Cardiac muscle cell (in vitro differentiated cells and primary cell): Measurements from ENCODE around the gene MYRF. TPM values are rescaled to one million over a fixed set of nuclear protein-coding genes. Genes with fewer than 3 reads are reported as not detected.

Experiments used
- DNase-seq, 2 donors: peaks; one replicate each; pipeline versions ENCODE4 v3.0.0 to v3.0.0-alpha.2; 2010 to 2017; ENCODE audit warnings: low read depth in 1 of 2, low spot score in 1 of 2
- H3K27ac ChIP-seq: fragments of 200-600 bp; sonication (generic); 2 replicates; pipeline ENCODE4 v1.5.1; 2016
- H3K27me3 ChIP-seq: fragments of 200-600 bp; sonication (generic); 2 replicates; pipeline ENCODE4 v1.6.0; 2016; ENCODE audit warnings: control low read depth
- H3K36me3 ChIP-seq: fragments of 200-600 bp; sonication (generic); 2 replicates; pipeline ENCODE4 v1.5.1; 2016; ENCODE audit warnings: control low read depth
- H3K4me1 ChIP-seq: fragments of 200-600 bp; sonication (generic); 2 replicates; pipeline ENCODE4 v1.8.1; 2017; ENCODE audit warnings: low read depth, mild to moderate bottlenecking, mixed run types
- H3K4me3 ChIP-seq: fragments of 200-600 bp; sonication (generic); 2 replicates; pipeline ENCODE4 v1.5.1; 2016; ENCODE audit warnings: mild to moderate bottlenecking
- H3K9me3 ChIP-seq: fragments of 200-600 bp; sonication (generic); 2 replicates; pipeline ENCODE4 v1.5.1; 2017; ENCODE audit warnings: low read depth, mild to moderate bottlenecking, control low read depth
- CTCF ChIP-seq: IDR thresholded peaks from 2 replicates; pipeline ENCODE4 v1.5.1; 2012; ENCODE audit warnings: low read depth, mild to moderate bottlenecking, low read length
- polyA plus RNA-seq: library from polyadenylated mRNA; unstranded; fragments of >200 nt; fragmentation: Nextera tagmentation; extraction: Ambion mirVana; gene quantifications from 2 replicates; pipeline ENCODE4 v1.2.1, GENCODE V29; 2016
- total RNA-seq: library from RNA; depleted of rRNA; stranded (reverse); fragments of >200 nt; gene quantifications from 2 replicates; pipeline ENCODE4 v1.2.3, GENCODE V29; 2016

The MYRF gene
- total and polyA plus RNA-seq, 2 experiments from 2014 or later: 29.3 to 56.9 TPM

- no peaks in the 10 kb centered on the region for H3K9me3 ChIP-seq
- peak overlapping the region; percentile 86 for H3K27ac ChIP-seq
Measured at GRCh38 chr11:61828629-61829407, 76.4 kb downstream of the MYRF start.

GRCh38 chr11:61829806-61830205 is 77.4 kb downstream of the MYRF start:
- Histone ChIP-seq H3K27me3 (no peaks in the 10 kb centered on the region), H3K9me3 (no peaks in the 10 kb centered on the region), H3K4me3 (peak overlapping the region; percentile 51), H3K4me1 (peaks cover 14% of the 10 kb centered on the region), H3K27ac (no peak overlapping the region), H3K36me3 (no peaks in the 10 kb centered on the region)
- no peak for DNase-seq
- TF ChIP-seq CTCF: no peak

More at GRCh38 chr11:61828629-61829407, 76.4 kb downstream of the MYRF start:
- TF ChIP-seq CTCF: peak; percentile 58
- Histone ChIP-seq H3K4me3 (peak overlapping the region; percentile 51), H3K27me3 (no peaks in the 10 kb centered on the region), H3K36me3 (no peaks in the 10 kb centered on the region), H3K4me1 (peaks cover 10% of the 10 kb centered on the region)
- peak; percentile 48 to 68 for DNase-seq

- peak in 1 of 2 donors; percentile 66 for DNase-seq
- Histone ChIP-seq H3K4me3 (no peak overlapping the region), H3K27ac (no peak overlapping the region), H3K36me3 (no peaks in the 10 kb centered on the region), H3K27me3 (no peaks in the 10 kb centered on the region), H3K9me3 (no peaks in the 10 kb centered on the region), H3K4me1 (peaks cover 17% of the 10 kb centered on the region)
- no peak for TF ChIP-seq CTCF
Measured at GRCh38 chr11:61830237-61831105, 78.0 kb downstream of the MYRF start.

- Histone ChIP-seq H3K27ac (no peak overlapping the region), H3K4me1 (peaks cover 17% of the 10 kb centered on the region), H3K4me3 (no peak overlapping the region), H3K27me3 (no peaks in the 10 kb centered on the region), H3K9me3 (no peaks in the 10 kb centered on the region), H3K36me3 (no peaks in the 10 kb centered on the region)
- no peak for DNase-seq
- TF ChIP-seq CTCF: no peak
Measured at GRCh38 chr11:61832207-61832606, 79.8 kb downstream of the MYRF start.

DNA sequence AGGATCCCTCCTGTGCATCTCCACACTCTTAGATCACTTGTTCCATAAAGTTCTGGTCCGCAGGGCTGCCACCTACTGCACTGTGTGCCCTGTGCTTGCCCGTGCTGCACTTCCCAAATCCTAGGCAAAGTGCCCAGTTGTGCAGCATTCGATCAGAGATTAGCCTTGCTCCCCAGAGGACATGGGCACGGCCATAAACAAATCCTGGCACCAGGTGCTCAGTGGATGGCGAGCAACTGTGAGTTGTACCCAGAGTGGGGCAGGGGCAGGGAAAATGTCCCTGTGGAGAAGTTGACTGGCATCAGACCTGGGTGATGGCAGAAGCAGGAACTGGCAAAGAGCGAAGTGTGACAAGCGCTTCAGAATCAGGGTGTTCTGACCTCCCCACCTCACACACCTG is 80.3 kb downstream of the MYRF start:
- peaks cover 17% of the 10 kb centered on the region for H3K4me1 ChIP-seq
- no peaks in the 10 kb centered on the region for H3K27me3 ChIP-seq
- DNase-seq: no peak
- no peaks in the 10 kb centered on the region for H3K36me3 ChIP-seq
- no peak overlapping the region for H3K4me3 ChIP-seq
- H3K9me3 ChIP-seq: no peaks in the 10 kb centered on the region
- H3K27ac ChIP-seq: no peak overlapping the region
- no peak for TF ChIP-seq CTCF
